HG03521 (cell line): ENCODE measurements around the gene RPL18A.

ENCODE experiments used
- ATAC-seq: cut with Tn5 transposase; IDR thresholded peaks from one replicate; pipeline ENCODE4 v1.9.1; 2021; ENCODE audit warnings: mild to moderate bottlenecking, moderate library complexity; ENCODE audit not compliant: unreplicated experiment

RPL18A gene

GRCh38 chr19:17908244-17908643, 48.5 kb downstream of the RPL18A start:
- no peak for ATAC-seq

- ATAC-seq: no peak
Measured at GRCh38 chr19:17909003-17909732, 49.5 kb downstream of the RPL18A start.

GRCh38 chr19:17910791-17911360, 51.2 kb downstream of the RPL18A start:
- no peak for ATAC-seq
